Fibroblast of gingiva (primary cell): ENCODE measurements around the gene SLC26A11.
"Not testable (repeated sequence)": the region's sequence is repeated elsewhere in the genome, so short reads cannot be mapped to it uniquely, and the experiment has no call there.

Experiments used
- DNase-seq: peaks from one replicate; pipeline ENCODE4 v3.0.0-alpha.2; 2011; ENCODE audit warnings: low read depth

Gene SLC26A11

DNA sequence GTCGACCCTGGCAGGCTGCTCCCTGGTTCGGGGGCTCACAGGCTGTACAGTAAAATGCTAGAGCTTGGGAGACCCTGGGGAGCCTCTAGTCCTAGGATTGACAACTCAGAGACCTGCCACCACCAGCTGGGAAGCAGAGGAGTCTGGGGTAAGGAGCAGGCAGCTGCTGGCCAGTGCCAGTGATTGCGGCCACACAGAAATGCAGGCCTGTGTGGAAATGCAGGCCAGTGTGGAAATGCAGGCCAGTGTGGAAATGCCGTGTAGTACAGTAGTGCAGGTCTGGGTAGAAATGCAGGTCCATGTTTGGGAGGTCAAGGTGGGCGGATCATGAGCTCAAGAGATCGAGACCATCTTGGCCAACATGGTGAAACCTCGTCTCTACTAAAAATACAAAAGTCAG, 23.6 kb upstream of the SLC26A11 start:
- no peak for DNase-seq

DNA sequence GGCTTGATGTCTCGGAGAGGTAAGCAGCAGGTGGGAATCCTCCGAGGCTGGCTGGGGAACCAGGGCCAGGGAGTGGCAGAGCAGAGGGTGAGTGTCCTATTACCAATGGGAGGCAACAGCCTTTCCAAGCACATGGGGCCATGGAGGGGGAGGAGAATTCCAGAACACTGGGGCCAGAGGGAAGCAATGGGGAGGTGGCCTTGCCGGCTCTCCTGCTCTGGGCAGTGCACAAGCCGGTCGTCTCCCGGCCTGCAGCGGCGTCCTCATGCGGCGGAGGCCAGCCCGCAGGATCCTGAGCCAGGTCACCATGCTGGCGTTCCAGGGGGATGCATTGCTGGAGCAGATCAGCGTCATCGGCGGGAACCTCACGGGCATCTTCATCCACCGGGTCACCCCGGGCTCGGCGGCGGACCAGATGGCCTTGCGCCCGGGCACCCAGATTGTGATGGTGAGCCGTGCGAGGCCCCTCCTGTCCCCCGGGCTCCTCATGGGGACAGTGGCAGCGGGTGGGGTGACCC, 22.0 kb upstream of the SLC26A11 start:
- no peak for DNase-seq

DNA sequence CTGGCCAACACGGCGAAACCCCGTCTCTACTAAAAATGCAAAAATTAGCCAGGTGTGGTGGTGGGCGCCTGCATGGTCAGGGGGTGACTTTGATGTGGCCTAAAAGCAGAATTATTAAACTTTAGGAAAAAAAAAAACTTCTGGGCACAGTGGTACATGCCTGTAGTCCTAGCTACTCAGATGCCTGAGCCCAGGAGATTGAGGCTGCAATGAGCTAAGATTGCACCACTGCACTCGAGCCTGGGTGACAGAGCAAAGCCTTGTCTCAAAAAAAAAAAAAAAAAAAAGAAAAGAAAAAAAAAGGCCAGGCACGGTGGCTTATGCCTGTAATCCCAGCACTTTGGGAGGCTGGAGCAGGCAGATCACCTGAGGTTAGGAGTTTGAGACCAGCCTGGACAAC, 20.9 kb upstream of the SLC26A11 start:
- DNase-seq: not testable (repeated sequence)

DNA sequence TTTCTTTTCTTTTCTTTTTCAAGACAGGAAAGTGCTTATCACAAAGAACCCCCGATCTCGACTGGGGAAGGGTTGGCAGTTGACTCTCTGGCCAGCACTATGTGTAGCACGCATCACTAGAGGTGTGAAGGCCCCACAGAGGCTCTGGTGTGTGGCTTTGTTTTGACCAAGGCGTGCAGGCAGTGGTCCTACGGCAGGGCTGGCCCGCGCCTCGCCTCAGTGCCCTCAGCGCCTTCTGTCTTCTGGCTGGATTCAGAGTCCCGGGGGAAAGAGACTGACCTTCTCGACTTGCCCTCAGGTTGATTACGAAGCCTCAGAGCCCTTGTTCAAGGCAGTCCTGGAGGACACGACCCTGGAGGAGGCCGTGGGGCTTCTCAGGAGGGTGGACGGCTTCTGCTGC, 18.8 kb upstream of the SLC26A11 start:
- DNase-seq: no peak

DNA sequence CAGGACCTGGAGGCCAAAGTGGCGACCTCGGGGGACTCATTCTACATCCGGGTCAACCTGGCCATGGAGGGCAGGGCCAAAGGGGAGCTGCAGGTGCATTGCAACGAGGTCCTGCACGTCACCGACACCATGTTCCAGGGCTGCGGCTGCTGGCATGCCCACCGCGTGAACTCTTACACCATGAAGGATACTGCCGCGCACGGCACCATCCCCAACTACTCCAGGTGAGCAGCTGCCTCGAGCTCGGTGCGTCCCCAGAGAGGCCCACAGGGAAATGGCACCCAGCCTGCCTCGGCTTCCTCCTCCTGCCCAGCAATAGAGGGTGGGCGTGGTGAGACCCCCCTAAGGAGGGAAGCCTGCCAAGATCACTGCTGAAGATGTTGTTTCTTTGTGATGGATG, 18.0 kb upstream of the SLC26A11 start:
- no peak for DNase-seq

DNA sequence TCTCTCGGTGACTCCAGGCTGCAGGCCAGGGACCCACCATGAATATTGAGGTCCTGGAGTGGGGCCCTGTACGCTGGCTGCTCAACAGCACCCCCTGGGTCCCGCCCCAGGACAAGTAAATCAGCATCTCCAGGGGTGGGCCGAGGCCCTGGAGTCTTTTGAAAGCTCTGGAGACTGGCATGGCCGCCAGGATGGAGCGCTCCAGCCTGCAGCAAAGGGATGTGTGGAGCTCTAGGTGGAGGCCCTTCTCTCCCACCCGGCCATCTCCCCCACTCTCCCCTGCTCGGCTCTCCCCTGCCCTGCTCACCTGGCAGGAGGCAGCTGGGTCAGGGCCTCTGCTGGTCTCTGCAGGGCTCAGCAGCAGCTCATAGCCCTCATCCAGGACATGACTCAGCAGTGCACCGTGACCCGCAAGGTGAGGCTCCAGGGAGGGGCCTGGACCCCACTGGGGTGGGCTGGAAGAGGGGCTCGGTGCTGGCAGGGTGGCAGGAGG, 16.7 kb upstream of the SLC26A11 start:
- DNase-seq: no peak

DNA sequence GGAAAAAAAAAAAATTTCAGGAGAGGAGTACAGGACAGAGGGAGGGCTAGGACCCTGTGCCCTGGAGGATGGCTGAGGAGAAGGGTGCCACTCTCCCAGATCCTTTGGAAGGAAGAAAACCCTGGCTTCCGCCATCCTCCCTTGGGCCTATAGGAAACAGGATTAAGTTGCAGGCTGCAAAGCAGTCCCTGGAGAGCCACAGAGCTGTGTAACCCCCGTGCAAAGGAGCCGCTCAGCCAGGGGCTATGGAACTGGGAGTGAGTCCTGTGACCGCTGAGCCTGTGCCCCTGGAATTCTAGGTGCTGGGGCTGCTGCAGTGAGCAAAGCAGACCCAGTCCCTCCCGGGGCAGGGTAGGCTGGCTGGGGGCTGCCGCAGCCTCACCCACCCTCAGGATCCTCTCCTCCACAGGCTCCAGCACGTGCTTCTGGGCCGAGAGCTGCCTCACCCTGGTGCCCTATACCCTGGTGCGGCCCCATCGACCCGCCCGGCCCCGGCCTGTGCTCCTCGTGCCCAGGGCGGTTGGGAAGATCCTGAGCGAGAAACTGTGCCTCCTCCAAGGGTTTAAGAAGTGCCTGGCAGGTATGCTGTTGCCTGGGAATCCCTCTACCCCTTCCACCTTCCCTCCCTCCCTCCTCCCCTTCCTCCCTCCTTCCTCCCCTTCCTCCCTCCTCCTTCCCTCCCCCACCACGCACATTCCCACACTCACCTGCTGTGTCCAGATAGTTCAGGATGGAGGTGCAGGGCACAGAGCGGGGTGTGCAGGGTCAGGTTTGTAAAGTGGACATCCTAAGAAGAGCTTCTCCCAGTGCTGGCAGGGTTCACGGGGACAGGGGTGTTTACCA, 15.4 kb upstream of the SLC26A11 start:
- DNase-seq: no peak

DNA sequence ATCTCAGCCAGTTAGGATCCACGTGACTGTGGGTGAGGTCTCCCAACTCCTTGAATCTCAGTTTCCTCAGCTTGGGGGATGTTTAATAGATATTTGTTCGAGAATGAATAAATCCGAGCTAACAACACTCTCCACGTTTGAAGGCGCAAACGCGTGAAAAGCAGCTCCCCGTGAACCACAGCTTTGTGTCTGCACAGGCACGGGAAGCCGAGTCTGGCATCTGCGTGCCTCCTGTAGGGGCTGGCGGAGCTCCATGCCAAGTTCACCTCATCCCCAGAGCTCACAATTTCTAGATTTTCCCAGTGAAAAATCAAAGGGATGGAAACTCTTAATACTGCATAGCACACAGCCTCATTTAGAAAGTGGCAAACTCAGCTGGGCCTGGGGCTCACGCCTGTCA, 14.4 kb upstream of the SLC26A11 start:
- no peak for DNase-seq

DNA sequence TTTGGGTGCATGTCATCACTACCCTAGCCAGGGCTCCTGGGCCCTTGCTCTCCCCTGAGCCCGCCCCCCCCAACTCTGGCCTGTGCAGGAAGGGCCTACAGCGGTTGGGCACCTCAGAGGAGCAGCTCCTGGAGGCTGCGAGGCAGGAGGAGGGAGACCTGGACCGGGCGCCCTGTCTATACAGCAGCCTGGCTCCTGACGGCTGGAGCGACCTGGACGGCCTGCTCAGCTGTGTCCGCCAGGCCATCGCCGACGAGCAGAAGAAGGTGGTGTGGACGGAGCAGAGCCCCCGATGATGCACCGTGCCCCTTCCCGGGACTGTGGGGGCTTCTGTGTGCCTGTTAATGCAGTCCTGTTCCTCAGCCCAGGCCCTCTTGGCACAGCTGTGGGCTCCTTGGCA, 12.2 kb upstream of the SLC26A11 start:
- no peak for DNase-seq

DNA sequence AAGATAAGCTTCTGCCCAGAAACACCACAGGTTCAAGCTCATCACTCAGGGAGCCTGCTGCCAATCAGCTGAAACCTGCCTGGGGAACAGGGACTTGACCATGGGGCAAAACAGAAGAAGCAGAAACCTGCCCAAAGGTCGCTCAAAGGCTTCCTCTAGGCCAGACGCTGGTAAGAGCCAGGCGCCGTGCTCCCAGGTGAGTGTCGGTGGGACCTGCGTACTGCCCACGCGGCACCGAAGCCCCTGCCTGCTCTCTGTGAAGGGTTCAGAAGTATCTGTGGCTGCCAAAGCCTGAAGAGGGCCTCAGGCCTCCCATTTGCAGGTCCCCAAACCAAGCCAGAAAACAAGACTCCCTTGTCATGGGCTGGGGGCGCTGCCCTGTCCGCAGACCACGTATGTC, 10.5 kb upstream of the SLC26A11 start:
- DNase-seq: no peak

DNA sequence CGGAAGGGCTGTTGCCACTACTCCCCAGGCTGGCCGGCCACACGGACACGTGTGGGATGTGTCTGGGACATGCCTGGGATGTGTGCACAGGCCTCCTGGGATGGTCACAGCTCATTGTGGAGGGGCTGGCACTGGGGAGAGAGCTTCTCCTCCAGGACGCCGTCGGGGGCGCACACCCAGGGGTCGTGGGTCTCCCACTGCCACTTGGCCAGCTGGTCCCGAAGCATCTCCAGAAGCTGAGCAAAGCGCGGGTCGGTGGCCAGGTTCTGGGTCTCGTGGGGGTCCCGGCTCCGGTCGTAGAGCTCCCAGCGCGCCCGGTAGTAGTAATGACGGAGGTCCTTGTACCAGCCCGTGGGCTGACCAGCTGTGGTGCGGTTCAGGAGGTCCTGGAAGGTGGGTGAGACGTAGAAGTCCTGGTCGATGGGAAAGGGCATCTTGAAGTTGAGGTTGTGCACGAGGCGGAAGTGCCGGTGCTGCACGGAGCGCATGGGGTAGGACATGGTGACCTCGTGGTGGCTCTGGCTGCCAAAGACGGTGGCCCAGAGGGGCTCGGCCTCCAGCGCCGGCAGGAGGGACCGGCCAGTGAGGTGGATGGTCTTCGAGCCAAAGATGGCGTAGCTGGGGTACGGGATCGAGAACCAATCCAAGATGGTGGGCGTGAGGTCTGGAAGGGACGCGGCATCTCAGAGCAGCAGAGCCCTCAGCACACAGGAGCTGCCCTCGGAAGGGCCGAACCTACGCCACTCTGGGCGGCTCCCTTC, 9.7 kb upstream of the SLC26A11 start:
- no peak for DNase-seq

DNA sequence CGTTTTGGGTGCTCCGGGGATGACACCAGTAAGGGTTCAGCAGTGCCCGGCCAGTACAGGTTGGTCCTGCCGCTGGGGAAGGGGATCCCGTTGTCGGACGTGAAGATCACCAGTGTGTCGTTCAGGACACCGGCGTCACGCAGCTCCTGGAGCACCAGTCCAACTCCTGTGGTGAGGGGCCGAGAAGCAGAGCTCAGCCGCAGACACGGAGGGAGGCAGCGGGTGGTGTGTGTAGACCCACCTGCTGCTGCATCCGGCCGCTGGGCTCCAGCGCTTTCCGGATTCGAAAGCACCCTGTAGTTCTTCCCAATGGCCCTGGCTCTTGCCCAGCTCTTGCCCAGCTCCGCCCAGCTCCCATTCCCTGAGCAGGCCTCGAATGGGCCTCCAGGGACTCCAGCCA, 8.1 kb upstream of the SLC26A11 start:
- DNase-seq: no peak

DNA sequence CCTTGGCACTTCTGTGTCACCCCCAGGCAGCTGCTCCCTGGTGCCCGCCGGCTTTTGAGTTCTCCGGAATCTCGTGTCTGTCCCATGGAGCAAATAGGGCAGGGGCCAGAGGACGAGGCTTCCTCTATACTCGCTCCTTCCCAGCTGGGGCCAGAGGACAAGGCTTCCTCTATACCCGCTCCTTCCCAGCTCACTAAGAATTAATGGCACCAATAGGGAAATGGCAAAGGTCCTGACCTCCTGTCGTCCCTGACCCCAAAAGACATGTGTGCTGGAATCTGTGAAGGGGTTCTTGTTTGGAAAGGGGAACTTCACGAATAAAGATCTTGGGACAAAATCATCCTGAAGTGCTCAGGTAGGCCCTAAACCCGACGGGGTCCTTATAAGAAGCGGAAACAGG, 7.7 kb upstream of the SLC26A11 start:
- DNase-seq: no peak

DNA sequence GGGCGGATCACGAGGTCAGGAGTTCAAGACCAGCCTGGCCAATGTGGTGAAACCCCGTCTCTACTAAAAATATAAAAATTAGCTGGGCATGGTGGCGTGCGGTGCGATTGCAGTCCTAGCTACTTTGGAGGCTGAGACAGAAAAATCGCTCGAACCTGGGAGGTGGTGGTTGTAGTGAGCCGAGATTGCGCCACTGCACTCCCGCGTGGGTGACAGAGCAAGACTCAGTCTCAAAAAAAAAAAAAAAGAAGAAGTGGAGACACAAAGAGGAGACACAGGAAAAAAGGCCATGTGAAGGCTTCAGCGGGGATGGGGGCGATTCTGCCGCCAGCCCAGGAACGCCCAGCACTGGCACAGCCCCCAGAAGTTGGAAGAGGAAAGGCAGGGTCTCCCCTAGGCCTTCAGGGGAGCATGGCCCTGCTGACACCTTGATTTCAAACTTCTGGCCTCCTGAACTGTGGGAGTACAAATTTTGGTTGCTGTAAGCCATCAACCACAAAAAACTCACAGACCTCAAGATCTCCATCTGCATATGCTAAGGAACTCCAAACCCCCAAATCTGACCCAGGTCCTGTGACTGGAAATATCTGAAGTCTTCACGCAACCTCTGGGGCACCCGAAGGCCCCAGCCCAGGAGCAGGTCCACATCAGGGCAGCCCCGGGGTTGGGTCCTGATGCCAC, 7.1 kb upstream of the SLC26A11 start:
- no peak for DNase-seq

DNA sequence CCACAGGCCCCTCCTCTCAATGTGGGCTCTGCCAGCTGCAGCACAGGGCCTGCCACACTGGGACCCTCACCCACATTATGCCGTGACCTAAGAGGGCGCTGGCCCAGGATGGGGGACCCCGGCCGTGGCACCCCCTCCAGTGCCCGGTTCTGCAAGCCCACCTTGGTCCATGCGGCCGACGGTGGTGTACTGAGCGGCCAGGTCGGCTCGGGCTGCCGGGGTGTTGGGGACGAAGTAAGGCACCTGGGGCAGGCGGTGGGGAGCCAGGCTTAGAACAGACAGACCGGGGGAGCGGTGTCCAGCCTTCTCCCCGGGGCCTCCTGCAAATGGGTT, 6.6 kb upstream of the SLC26A11 start:
- no peak for DNase-seq

DNA sequence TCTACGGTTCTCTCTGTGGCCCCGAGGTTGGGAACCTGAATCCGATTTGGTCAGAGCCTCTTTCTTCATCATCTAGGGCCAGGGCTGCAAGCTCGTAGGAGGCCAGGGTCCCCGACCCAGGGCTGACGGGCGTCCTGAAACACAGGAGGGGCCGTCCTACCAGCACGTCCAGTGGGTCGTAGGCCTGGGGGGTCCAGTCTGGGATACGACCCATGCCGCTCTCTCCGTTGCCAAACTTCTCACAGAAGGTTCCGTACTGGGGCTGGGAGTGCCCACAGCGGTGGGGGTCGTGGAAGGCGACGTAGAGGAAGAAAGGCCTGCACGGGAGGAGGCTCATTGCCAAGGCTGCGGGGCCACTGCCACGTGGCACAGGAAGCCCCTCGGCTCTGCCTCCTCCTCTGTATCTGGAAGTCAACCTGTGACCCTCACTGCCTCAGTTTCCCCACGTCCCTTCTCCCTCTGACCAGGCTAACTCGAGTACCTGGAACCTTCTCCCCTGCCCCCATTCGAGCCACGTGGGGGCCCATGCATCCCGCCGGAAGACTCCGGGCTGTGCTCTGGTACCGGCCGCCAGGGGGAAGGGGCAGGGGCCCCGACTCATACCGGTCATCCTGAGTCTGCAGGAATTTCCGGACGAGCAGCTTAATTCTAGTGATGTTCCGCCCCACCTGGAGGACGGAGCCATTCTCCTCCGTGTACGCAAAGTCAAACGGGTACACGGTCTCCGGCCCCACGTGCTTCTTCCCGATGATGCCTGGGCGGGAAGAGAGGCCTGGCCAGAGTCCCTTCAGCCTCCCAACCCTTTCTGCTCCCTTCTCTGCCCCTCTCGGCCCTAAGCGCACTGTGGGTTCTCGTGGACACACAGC, 6.0 kb upstream of the SLC26A11 start:
- no peak for DNase-seq

DNA sequence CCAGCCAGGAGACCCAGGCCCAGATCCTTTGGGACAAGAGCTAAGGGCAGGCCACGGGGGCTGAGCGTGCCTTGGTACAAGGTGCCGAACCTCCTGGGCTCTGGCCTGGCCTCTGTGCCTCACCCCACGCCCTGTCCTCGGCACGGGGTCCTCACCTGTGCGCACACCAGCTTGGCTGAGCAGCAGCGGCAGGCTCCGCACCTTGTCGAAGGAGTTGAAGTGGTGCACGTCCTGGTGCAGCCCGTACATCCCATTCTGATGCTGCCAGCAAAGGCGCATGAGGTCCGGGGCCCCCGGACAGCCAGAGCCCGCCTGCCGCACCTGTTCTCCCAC, 5.4 kb upstream of the SLC26A11 start:
- no peak for DNase-seq

DNA sequence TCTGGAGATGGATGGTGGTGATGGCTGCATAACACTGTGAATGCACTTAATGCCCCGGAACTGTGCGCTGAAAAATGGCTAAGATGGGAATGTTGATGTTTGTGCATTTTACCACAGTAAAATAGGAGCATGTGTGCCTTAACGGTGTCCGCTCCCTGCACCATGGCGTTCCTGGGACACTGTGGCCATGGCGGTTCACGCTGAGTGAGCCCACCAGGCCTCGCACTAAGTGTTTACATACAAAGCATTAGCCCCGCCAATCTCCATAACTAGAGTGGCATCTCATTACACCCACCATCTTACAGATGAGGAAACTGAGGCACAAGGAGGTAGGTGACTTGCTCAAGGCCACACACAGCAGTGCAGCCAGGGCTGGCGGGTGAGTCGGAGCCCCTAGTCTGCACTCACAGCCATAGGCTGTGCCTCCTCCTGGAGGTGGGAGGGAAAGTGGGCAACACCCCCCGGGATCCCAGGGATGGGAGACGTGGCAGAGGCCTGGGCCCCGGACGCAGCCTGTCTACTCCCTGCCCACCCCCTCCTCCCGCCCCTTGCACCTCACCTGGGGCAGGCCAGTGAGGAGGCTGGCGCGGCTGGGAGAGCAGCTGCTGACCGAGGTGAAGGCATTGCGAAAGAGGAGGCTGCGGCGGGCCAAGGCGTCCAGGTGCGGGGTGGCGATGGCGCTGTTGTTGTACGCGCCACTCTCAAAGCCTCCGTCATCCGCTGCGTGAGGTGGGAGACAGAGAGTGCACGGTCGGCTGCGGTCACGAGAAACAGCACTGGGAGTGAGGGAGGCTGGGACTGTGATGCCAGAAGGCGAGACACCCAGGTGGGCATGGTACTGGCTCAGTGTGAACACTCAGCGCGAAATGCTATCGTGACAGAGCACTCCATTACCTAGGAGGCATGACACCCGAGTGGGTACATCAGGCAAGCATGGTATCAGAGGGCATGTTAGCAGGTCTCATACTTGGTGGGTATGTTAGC, 3.5 kb upstream of the SLC26A11 start:
- no peak for DNase-seq

DNA sequence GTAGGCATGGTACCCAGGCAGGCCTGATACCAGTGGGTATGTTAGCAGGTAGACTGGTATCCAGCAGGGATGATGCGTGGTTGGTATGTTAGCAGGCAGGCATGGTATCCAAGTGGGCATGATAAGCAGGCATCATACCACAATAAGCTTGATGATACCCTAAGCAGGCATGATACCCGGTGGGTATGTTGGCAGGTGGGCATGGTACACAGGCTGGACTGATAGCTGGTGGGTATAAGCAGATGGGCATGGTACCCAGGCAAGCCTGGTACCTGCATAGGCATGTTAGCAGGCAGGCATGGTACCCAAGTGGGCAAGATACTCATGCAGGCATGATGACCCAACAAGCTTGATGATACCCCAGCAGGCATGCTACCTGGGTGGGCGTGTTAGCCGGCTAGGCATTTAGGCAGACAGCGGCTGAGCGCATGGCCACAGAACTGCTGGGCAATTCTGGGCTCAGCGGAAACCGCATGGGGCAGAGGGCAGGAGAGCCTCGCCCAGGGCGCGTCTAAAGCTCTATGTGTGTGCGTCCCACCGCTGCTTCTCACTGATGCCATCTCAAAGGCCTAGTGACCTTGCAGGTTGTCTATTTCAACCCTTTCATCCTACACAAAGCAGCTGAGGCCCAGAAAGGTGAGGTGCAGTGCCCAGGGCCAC, 2.4 kb upstream of the SLC26A11 start:
- no peak for DNase-seq

DNA sequence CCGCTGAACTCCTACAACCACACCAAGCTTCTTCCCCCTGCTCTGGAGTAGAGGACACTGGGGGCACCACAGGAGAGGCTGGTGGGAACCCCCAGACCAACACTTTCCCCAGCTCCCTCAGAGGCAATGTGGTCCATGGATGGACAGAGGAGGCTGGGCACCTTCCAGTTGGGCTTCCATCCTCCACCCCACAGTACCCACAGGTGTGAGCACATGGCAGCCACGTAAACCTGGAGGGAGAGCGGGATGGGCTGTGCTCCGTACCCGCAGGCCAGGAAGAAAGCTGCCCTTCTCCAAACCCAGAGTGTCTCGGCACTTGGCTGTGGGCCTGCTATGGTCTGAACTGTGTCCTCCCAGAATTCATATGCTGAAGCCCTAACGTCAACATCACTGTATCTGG, 1.8 kb upstream of the SLC26A11 start:
- DNase-seq: no peak
